Fibroblast of mammary gland (primary cell): ENCODE results near the gene SLC35G6.
A peak's percentile ranks its signal among the peaks of the same experiment; 100 is the strongest.
"Not testable (repeated sequence)": the region's sequence is repeated elsewhere in the genome, so short reads cannot be mapped to it uniquely, and the experiment has no call there.

Source experiments
- DNase-seq: peaks from one replicate; pipeline ENCODE4 v3.0.0-alpha.2; 2010; ENCODE audit warnings: low read depth
- H3K4me3 ChIP-seq: 2 replicates; pipeline ENCODE4 v1.5.1; 2011; ENCODE audit warnings: low read depth, mild to moderate bottlenecking, low read length, moderate library complexity; ENCODE audit not compliant: control insufficient read depth
- TF ChIP-seq, protein P1 (sequence below): conservative IDR thresholded peaks from 2 replicates; pipeline ENCODE4 v1.5.1; 2011; ENCODE audit warnings: low read depth, low read length, inconsistent platforms; ENCODE audit not compliant: control insufficient read depth, insufficient read depth

SLC35G6 gene

DNA sequence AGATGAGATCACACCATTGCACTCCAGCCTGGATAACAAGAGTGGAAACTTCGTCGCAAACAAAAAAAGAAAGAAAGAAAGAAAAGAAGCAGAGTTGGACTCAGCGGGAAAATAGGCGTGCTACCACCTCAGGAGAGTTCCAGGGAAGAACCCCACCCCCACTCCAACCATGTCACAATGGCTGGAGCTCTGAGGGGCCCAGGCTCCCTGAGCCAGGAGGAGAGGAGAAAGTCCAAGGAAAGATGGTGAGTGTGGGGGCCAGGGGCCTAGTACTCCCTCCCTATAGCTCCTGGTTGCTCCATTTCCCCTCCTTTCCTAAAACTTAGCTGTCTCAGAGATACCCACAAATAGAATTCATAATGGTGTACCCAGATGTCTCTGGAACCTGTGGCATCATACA is at the start of gene SLC35G6:
Gene SLC35G6, plus strand, starts transcription at position 172 of the 400 bp plus-strand sequence. Its CDS starts 71 bp downstream, at position 243.
- not testable (repeated sequence) for DNase-seq, H3K4me3 ChIP-seq

- no peak for DNase-seq
- TF ChIP-seq, protein P1, sequence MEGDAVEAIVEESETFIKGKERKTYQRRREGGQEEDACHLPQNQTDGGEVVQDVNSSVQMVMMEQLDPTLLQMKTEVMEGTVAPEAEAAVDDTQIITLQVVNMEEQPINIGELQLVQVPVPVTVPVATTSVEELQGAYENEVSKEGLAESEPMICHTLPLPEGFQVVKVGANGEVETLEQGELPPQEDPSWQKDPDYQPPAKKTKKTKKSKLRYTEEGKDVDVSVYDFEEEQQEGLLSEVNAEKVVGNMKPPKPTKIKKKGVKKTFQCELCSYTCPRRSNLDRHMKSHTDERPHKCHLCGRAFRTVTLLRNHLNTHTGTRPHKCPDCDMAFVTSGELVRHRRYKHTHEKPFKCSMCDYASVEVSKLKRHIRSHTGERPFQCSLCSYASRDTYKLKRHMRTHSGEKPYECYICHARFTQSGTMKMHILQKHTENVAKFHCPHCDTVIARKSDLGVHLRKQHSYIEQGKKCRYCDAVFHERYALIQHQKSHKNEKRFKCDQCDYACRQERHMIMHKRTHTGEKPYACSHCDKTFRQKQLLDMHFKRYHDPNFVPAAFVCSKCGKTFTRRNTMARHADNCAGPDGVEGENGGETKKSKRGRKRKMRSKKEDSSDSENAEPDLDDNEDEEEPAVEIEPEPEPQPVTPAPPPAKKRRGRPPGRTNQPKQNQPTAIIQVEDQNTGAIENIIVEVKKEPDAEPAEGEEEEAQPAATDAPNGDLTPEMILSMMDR, result no peak
- H3K4me3 ChIP-seq, result no peak overlapping the region
These were observed 49.0 kb upstream of the SLC35G6 start for GRCh38 chr17:7432296-7432695.

- H3K4me3 ChIP-seq, result peak overlapping the region; percentile 20
- no peak for DNase-seq
These were observed 45.3 kb upstream of the SLC35G6 start for GRCh38 chr17:7435676-7436555.

GRCh38 chr17:7436556-7437368 is 44.5 kb upstream of the SLC35G6 start:
- H3K4me3 ChIP-seq, result peak overlapping the region; percentile 12
- peak; percentile 68 for DNase-seq
- TF ChIP-seq, protein P1, result no peak

More at GRCh38 chr17:7435676-7436555, 45.3 kb upstream of the SLC35G6 start:
- TF ChIP-seq, protein P1, result no peak

GRCh38 chr17:7437369-7437863 is 43.8 kb upstream of the SLC35G6 start:
- peak overlapping the region; percentile 12 for H3K4me3 ChIP-seq
- DNase-seq, result no peak
- TF ChIP-seq, protein P1, result no peak

DNA sequence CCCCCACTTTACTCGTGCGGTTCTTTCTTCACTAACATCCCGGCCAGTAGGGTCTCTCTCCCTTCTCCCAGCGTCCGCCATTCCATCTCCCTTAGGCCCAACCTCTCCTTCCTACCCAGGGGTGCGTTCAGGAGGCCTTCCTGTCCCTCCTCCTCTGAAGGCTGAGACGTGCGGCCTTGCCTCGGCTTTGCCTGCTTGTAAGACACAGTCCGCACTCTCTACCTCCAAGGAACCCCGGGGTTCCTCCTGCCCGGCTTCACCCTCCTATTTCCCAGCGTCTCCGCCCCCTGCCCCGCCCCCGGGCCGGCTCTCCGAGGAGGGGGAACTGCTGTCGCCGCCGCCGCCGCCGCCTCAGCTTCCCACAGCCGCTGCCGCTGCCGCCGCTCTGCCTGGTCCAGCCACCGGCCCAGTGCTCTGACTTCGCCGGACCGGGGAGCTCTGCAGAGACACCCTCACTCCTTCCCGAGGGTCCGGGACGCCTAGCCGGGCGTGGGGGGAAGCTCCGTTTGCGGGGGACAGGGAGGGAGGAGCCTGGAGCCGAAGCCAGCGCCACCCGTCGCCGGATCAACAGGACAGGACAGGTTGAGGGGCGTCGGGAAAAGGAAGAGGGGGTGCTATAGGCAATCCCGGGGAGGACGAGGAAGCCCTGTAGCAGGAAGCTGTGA is 43.2 kb upstream of the SLC35G6 start:
- peak overlapping the region; percentile 2 for H3K4me3 ChIP-seq
- TF ChIP-seq, protein P1, result no peak
- DNase-seq, result no peak
